HepG2 (cell line): ENCODE measurements around the gene RAB5B. TPM values are rescaled to one million over a fixed set of nuclear protein-coding genes. Genes with fewer than 3 reads are reported as not detected.
A peak's percentile ranks its signal among the peaks of the same experiment; 100 is the strongest.

Experiments used
- AHR ChIP-seq: IDR thresholded peaks from 2 replicates; pipeline ENCODE4 v1.6.1; 2018; ENCODE audit warnings: missing genetic modification reagents, missing compliant biosample characterization
- CHCHD3 ChIP-seq: sonication (generic); formaldehyde crosslinking; IDR thresholded peaks from 2 replicates; pipeline ENCODE4 v1.8.0; 2022; ENCODE audit warnings: mild to moderate bottlenecking, missing genetic modification reagents, moderate library complexity
- E2F2 ChIP-seq: sonication (generic); formaldehyde crosslinking; IDR thresholded peaks from 2 replicates; pipeline ENCODE4 v1.4.0; 2020; ENCODE audit warnings: missing genetic modification reagents, borderline replicate concordance
- FOXP1 ChIP-seq, 2 experiments: fragments of 450-650 bp in 1 of 2; IDR thresholded peaks; 2 replicates each; pipeline ENCODE4 v1.6.1; 2017 to 2018; ENCODE audit warnings: antibody characterized with exemption in 1 of 2
- FOXP4 ChIP-seq: sonication (generic); formaldehyde crosslinking; IDR thresholded peaks from 2 replicates; pipeline ENCODE4 v1.4.0; 2020; ENCODE audit warnings: missing genetic modification reagents
- HMGXB4 ChIP-seq, 2 experiments: sonication (generic) in 1 of 2; formaldehyde crosslinking in 1 of 2; IDR thresholded peaks; 2 replicates each; pipeline versions ENCODE4 v1.4.0 to v1.6.1; 2018 to 2020; ENCODE audit warnings: missing genetic modification reagents in 2 of 2, borderline replicate concordance in 1 of 2, low read depth in 1 of 2, mild to moderate bottlenecking in 1 of 2, missing biosample characterization in 1 of 2
- HNF1A ChIP-seq, 2 experiments: sonication (generic) in 1 of 2; formaldehyde crosslinking in 1 of 2; IDR thresholded peaks; 2 replicates each; pipeline versions ENCODE4 v1.4.0 to v1.6.1; 2016 to 2020; ENCODE audit warnings: borderline replicate concordance in 1 of 2, low read depth in 1 of 2, mild to moderate bottlenecking in 1 of 2, missing genetic modification reagents in 1 of 2
- KLF12 ChIP-seq: sonication (generic); formaldehyde crosslinking; IDR thresholded peaks from 2 replicates; pipeline ENCODE4 v1.4.0; 2020; ENCODE audit warnings: missing genetic modification reagents, borderline replicate concordance
- NRL ChIP-seq: sonication (generic); formaldehyde crosslinking; IDR thresholded peaks from 2 replicates; pipeline ENCODE4 v1.5.0; 2020; ENCODE audit warnings: missing genetic modification reagents, mild to moderate bottlenecking, moderate library complexity, borderline replicate concordance
- ZNF230 ChIP-seq: sonication (generic); formaldehyde crosslinking; IDR thresholded peaks from 2 replicates; pipeline ENCODE4 v1.4.0; 2020; ENCODE audit warnings: mild to moderate bottlenecking, missing genetic modification reagents
- ZNF451 ChIP-seq: sonication (generic); formaldehyde crosslinking; IDR thresholded peaks from 2 replicates; pipeline ENCODE4 v1.5.0; 2020; ENCODE audit warnings: mild to moderate bottlenecking, missing genetic modification reagents
- ZNF547 ChIP-seq: sonication (generic); formaldehyde crosslinking; IDR thresholded peaks from 2 replicates; pipeline ENCODE4 v1.5.1; 2020; ENCODE audit warnings: mild to moderate bottlenecking, missing genetic modification reagents
- ZNF550 ChIP-seq: sonication (generic); formaldehyde crosslinking; IDR thresholded peaks from 2 replicates; pipeline ENCODE4 v1.4.0; 2020; ENCODE audit warnings: mild to moderate bottlenecking, missing genetic modification reagents, borderline replicate concordance
- ZNF569 ChIP-seq: sonication (generic); formaldehyde crosslinking; IDR thresholded peaks from 2 replicates; pipeline ENCODE4 v1.5.0; 2020; ENCODE audit warnings: mild to moderate bottlenecking, missing genetic modification reagents, moderate library complexity, borderline replicate concordance
- ZNF576 ChIP-seq: sonication (generic); formaldehyde crosslinking; IDR thresholded peaks from 2 replicates; pipeline ENCODE4 v1.4.0; 2020; ENCODE audit warnings: mild to moderate bottlenecking, missing genetic modification reagents
- ZNF737 ChIP-seq: sonication (generic); formaldehyde crosslinking; IDR thresholded peaks from 2 replicates; pipeline ENCODE4 v1.5.0; 2020; ENCODE audit warnings: missing genetic modification reagents, mild to moderate bottlenecking, borderline replicate concordance
- ZNF766 ChIP-seq: sonication (generic); formaldehyde crosslinking; IDR thresholded peaks from 2 replicates; pipeline ENCODE4 v1.5.0; 2020; ENCODE audit warnings: missing genetic modification reagents, borderline replicate concordance
- polyA plus RNA-seq, 8 experiments: library from polyadenylated mRNA; depleted of rRNA in 3 of 8; stranded (reverse) in 7 of 8; unstranded in 1 of 8; fragments of >200 nt; fragmentation: Illumina TruSeq in 4 of 8; extraction: Trizol in 4 of 8; gene quantifications; 2 replicates each; pipeline versions ENCODE4 v1.2.1 to v1.2.3, GENCODE V29; 2011 to 2016; ENCODE audit warnings: low read depth in 4 of 8, missing spikeins in 1 of 8, mixed read lengths in 1 of 8; ENCODE audit not compliant: insufficient read depth in 1 of 8
- total RNA-seq, 5 experiments: library from RNA; depleted of rRNA; stranded (reverse); fragments of >200 nt; fragmentation: Illumina TruSeq; extraction: Trizol; gene quantifications; 2 replicates each; pipeline ENCODE4 v1.2.3, GENCODE V29; 2016; ENCODE audit warnings: low read depth in 1 of 5

RAB5B gene
- total and polyA plus RNA-seq, 2 of the 13 experiments (the other 11 are each of a cell fraction or from before 2014, with no cell fraction given), result 26.0 to 68.3 TPM

- TF ChIP-seq ZNF451 (CRISPR knock-in tag) (0 out of 2 replicates have a peak, but pooled peaks have one; percentile 68), HMGXB4 (CRISPR knock-in tag; IDR thresholded peaks at IDR 0.05; ENCODE audit: borderline replicate concordance in 1 of 2, low read depth in 1 of 2) (peak; percentile 38 to 62; a peak in 1 of 4 replicates), ZNF569 (CRISPR knock-in tag) (no peak), ZNF766 (no peak), AHR (CRISPR knock-in tag) (0 out of 2 replicates have a peak, but pooled peaks have one; percentile 39), FOXP1 (IDR thresholded peaks at IDR 0.05) (no peak), FOXP1 (CRISPR knock-in tag; IDR thresholded peaks at IDR 0.05) (no peak), ZNF547 (no peak), ZNF737 (CRISPR knock-in tag) (no peak), CHCHD3 (CRISPR knock-in tag) (0 out of 2 replicates have a peak, but pooled peaks have one; percentile 63), NRL (CRISPR knock-in tag) (no peak), HNF1A (IDR thresholded peaks at IDR 0.05; ENCODE audit: low read depth) (peak; percentile 36; the same call in 1 of the 2 replicates), HNF1A (CRISPR knock-in tag; IDR thresholded peaks at IDR 0.05; ENCODE audit: borderline replicate concordance) (no peak), ZNF230 (CRISPR knock-in tag) (0 out of 2 replicates have a peak, but pooled peaks have one; percentile 65), FOXP4 (CRISPR knock-in tag) (no peak), KLF12 (CRISPR knock-in tag) (no peak; the same call in 1 of the 2 replicates), ZNF576 (CRISPR knock-in tag) (no peak), E2F2 (CRISPR knock-in tag) (no peak), ZNF550 (CRISPR knock-in tag) (no peak)
Observed at GRCh38 chr12:55996715-55997534, 23.0 kb downstream of the RAB5B start, which contains the start of gene SUOX (continued).
